GM12865 (cell line): ENCODE results near the gene PDK2.

Source experiments
- DNase-seq: peaks from one replicate; pipeline ENCODE4 v3.0.0; 2010; ENCODE audit warnings: low read depth
- H3K4me3 ChIP-seq: 2 replicates; pipeline ENCODE4 v1.5.1; 2011; ENCODE audit warnings: mild to moderate bottlenecking, low read depth, low read length, control low read depth
- CTCF ChIP-seq: IDR thresholded peaks from 2 replicates; pipeline ENCODE4 v1.5.1; 2011; ENCODE audit warnings: low read length, control low read depth, low read depth, inconsistent platforms; ENCODE audit not compliant: insufficient read depth; ENCODE audit errors: missing control alignments

Gene PDK2

DNA sequence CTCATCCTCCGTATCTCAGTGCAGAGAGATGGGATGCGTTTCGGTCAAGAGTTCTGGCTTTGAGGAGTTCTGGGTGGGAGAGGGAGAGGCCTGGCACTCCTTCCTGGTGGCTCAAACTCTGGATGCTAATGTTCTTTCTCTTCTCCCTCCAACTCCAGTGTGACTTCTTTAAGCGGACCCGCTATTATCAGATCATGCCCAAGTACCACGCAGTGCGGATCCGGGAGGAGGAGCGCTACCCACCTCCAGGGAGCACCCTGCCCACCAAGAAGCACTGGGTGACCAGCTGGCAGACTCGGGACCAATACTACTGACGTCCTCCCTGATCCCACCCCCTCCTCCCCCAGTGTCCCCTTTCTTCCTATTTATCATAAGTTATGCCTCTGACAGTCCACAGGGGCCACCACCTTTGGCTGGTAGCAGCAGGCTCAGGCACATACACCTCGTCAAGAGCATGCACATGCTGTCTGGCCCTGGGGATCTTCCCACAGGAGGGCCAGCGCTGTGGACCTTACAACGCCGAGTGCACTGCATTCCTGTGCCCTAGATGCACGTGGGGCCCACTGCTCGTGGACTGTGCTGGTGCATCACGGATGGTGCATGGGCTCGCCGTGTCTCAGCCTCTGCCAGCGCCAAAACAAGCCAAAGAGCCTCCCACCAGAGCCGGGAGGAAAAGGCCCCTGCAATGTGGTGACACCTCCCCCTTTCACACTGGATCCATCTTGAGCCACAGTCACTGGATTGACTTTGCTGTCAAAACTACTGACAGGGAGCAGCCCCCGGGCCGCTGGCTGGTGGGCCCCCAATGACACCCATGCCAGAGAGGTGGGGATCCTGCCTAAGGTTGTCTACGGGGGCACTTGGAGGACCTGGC is 6.0 kb upstream of the PDK2 start:
- DNase-seq, result no peak
- no peak overlapping the region for H3K4me3 ChIP-seq
- TF ChIP-seq CTCF, result no peak

DNA sequence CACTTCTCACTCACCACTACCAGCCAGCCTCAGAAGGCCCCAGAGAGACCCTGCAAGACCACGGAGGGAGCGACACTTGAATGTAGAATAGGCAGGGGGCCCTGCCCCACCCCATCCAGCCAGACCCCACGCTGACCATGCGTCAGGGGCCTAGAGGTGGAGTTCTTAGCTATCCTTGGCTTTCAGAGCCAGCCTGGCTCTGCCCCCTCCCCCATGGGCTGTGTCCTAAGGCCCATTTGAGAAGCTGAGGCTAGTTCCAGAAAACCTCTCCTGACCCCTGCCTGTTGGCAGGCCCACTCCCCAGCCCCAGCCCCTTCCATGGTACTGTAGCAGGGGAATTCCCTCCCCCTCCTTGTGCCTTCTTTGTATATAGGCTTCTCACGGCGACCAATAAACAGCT is 5.1 kb upstream of the PDK2 start:
- H3K4me3 ChIP-seq, result no peak overlapping the region
- TF ChIP-seq CTCF, result no peak
- DNase-seq, result no peak

GRCh38 chr17:50090971-50091917 is 3.9 kb upstream of the PDK2 start:
- DNase-seq, result no peak
- TF ChIP-seq CTCF, result no peak
- no peak overlapping the region for H3K4me3 ChIP-seq

- TF ChIP-seq CTCF, result no peak
- H3K4me3 ChIP-seq, result no peak overlapping the region
- no peak for DNase-seq
These were observed 3.2 kb upstream of the PDK2 start for GRCh38 chr17:50091918-50092285.

DNA sequence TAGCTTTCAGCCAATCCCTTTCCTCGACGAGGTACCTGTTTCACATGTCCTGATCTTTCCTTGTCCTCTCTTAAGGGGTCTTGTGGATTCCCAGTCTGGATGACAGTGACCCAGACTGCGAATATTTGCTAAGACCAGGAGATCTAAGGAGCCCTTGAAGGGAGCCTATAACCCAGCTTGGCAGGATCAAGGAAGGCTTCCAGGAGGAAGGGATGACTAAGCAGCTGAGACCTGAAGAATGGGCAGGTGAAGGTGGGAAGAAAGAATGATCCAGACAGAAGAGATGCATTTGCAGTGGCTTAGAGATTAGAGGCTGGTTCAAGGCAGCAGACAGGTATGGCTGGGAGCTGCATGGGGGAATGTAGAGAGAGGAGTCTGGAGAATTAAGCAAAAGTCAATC is 1.9 kb upstream of the PDK2 start:
- DNase-seq, result no peak
- H3K4me3 ChIP-seq, result no peak overlapping the region
- TF ChIP-seq CTCF, result no peak

DNA sequence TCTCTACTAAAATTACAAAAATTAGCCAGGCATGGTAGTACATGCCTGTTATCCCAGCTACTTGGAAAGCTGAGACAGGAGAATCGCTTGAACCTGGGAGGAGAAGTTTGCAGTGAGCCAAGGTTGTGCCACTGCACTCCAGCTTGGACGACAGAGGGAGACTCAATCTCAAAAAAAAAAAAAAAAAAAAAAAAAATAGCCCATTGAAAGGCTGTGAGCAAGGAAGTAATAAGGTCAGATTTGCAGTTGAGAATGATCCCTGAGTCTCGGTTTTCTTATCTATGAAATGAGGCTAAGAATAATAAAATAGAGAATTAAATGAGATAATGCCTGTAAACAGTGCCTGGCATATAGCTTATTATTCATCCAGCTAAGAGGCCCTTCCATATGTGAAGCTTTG is 1.3 kb upstream of the PDK2 start:
- no peak overlapping the region for H3K4me3 ChIP-seq
- no peak for DNase-seq
- no peak for TF ChIP-seq CTCF
